ENCODE data around the gene ANKRD50. TPM values are rescaled to one million over a fixed set of nuclear protein-coding genes. Genes with fewer than 3 reads are reported as not detected.

ANKRD50 gene
- total and polyA plus RNA-seq, 2 of the 13 experiments (the other 11 are each of a cell fraction or from before 2014, with no cell fraction given), result 2.4 to 4.4 TPM

DNA sequence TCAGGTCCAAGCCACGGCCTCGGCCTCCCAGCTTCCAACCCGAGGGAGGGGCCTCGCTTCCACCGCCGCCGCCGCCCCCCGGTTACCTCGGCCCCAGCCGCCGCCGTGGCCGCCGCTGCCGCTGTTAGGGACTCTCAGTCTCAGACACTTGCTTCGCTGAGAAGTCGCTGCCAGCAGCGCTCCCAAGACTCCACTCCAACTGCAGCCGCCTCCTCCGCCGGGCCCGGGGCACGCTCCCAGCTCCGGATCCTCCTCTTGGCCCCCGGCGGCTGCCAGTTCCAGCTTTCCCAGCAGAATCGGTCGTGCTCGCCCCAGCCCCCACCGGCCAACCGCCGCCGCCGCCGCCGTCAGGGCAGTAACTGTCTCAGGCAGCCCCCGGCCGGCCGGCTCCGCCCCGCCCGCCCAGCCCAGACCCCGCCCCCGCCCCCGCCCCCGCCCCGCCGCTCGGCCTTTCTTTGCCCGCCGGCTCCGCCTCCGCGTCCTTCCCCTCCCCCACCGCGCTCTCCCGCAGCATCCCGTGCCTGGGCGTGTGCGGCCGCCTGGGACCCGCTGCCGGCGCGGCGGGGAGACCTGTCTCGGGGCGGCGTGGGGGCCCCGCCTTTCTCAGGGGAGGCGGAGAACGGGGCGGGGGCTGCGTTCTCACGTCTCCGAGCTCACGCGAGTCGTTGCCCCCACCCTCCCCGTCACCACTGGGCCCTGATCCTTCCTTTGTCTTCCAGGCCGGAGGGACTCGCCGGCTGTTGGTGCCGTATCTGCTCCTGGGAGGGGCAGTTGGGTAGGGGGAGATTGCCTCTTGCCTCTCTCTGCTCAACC lies at the start of gene ANKRD50 (continued):
- TF ChIP-seq ZNF605 (CRISPR knock-in tag; IDR thresholded peaks at IDR 0.05) (no peak), ARNTL (CRISPR knock-in tag; IDR thresholded peaks at IDR 0.05) (peak; percentile 60; the same call in 1 of the 2 replicates), NCOA2 (CRISPR knock-in tag; IDR thresholded peaks at IDR 0.05) (no peak), ZEB1 (IDR thresholded peaks at IDR 0.05; ENCODE audit: insufficient replicate concordance, low read depth) (no peak), MTF2 (CRISPR knock-in tag; IDR thresholded peaks at IDR 0.05; ENCODE audit: borderline replicate concordance) (no peak; the same call in 1 of the 2 replicates), ZSCAN30 (CRISPR knock-in tag; IDR thresholded peaks at IDR 0.05) (no peak), NFE2L2 (IDR thresholded peaks at IDR 0.05; ENCODE audit: low read length) (no peak), SNAPC2 (CRISPR knock-in tag; IDR thresholded peaks at IDR 0.05) (0 out of 2 replicates have a peak, but pooled peaks have one; percentile 9), TOE1 (CRISPR knock-in tag; IDR thresholded peaks at IDR 0.05) (no peak), ZNF615 (CRISPR knock-in tag; IDR thresholded peaks at IDR 0.05; ENCODE audit: borderline replicate concordance) (no peak), ZNF274 (CRISPR knock-in tag; IDR thresholded peaks at IDR 0.05) (peak; percentile 53; the same call in 1 of the 2 replicates), ZIK1 (CRISPR knock-in tag; IDR thresholded peaks at IDR 0.05; ENCODE audit: borderline replicate concordance, low read depth) (peak; percentile 13; the same call in 1 of the 2 replicates), SOX5 (CRISPR knock-in tag; IDR thresholded peaks at IDR 0.05; ENCODE audit: borderline replicate concordance) (peak; percentile 7; the same call in 1 of the 2 replicates), ZSCAN9 (CRISPR knock-in tag; IDR thresholded peaks at IDR 0.05; ENCODE audit: borderline replicate concordance) (no peak), CBFB (CRISPR knock-in tag; IDR thresholded peaks at IDR 0.05) (0 out of 2 replicates have a peak, but pooled peaks have one; percentile 12), ZNF570 (CRISPR knock-in tag; IDR thresholded peaks at IDR 0.05; ENCODE audit: borderline replicate concordance) (no peak), SNRNP70 (IDR thresholded peaks at IDR 0.05; ENCODE audit: low read depth, low read length) (no peak), ZNF253 (CRISPR knock-in tag; IDR thresholded peaks at IDR 0.05; ENCODE audit: borderline replicate concordance) (no peak), RBM39 (IDR thresholded peaks at IDR 0.05; ENCODE audit: low read depth, low read length, poor library complexity, severe bottlenecking) (no peak), HOXA7 (CRISPR knock-in tag; IDR thresholded peaks at IDR 0.05) (no peak), GMEB2 (CRISPR knock-in tag; IDR thresholded peaks at IDR 0.05; ENCODE audit: low read depth) (no peak), HDAC1 (CRISPR knock-in tag; IDR thresholded peaks at IDR 0.05) (peak; percentile 38)
- TF ChIP-seq, protein P1, sequence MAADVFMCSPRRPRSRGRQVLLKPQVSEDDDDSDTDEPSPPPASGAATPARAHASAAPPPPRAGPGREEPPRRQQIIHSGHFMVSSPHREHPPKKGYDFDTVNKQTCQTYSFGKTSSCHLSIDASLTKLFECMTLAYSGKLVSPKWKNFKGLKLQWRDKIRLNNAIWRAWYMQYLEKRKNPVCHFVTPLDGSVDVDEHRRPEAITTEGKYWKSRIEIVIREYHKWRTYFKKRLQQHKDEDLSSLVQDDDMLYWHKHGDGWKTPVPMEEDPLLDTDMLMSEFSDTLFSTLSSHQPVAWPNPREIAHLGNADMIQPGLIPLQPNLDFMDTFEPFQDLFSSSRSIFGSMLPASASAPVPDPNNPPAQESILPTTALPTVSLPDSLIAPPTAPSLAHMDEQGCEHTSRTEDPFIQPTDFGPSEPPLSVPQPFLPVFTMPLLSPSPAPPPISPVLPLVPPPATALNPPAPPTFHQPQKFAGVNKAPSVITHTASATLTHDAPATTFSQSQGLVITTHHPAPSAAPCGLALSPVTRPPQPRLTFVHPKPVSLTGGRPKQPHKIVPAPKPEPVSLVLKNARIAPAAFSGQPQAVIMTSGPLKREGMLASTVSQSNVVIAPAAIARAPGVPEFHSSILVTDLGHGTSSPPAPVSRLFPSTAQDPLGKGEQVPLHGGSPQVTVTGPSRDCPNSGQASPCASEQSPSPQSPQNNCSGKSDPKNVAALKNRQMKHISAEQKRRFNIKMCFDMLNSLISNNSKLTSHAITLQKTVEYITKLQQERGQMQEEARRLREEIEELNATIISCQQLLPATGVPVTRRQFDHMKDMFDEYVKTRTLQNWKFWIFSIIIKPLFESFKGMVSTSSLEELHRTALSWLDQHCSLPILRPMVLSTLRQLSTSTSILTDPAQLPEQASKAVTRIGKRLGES (CRISPR knock-in tag; IDR thresholded peaks at IDR 0.05; ENCODE audit: borderline replicate concordance), result no peak
- TF ChIP-seq, protein P2, sequence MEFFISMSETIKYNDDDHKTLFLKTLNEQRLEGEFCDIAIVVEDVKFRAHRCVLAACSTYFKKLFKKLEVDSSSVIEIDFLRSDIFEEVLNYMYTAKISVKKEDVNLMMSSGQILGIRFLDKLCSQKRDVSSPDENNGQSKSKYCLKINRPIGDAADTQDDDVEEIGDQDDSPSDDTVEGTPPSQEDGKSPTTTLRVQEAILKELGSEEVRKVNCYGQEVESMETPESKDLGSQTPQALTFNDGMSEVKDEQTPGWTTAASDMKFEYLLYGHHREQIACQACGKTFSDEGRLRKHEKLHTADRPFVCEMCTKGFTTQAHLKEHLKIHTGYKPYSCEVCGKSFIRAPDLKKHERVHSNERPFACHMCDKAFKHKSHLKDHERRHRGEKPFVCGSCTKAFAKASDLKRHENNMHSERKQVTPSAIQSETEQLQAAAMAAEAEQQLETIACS (CRISPR knock-in tag; IDR thresholded peaks at IDR 0.05), result no peak
